Adrenal gland (tissue), 12 donors: ENCODE data around the gene NDUFV3. TPM values are rescaled to one million over a fixed set of nuclear protein-coding genes. Genes with fewer than 3 reads are reported as not detected.

Source experiments
- DNase-seq, 7 donors: peaks; one replicate each; pipeline ENCODE4 v3.0.0-alpha.2; 2019 to 2020
- H3K27ac ChIP-seq, 5 donors: fragments of 200-600 bp; sonication (generic) in 4 of 5; 1 replicate in 3 of 5; 2 replicates in 2 of 5; pipeline versions ENCODE4 v1.5.1 to v1.8.0; 2016 to 2020; ENCODE audit warnings: mild to moderate bottlenecking in 1 of 5
- H3K27me3 ChIP-seq: fragments of 200-600 bp; 2 replicates; pipeline ENCODE4 v1.8.0; 2021
- H3K36me3 ChIP-seq, 2 donors: fragments of 200-600 bp; replicated peaks in 1 of 2; 1 replicate in 1 of 2; 2 replicates in 1 of 2; pipeline versions ENCODE4 v1.5.1 to v1.8.0; 2018 to 2022
- H3K4me1 ChIP-seq, 2 donors: fragments of 200-600 bp; replicated peaks in 1 of 2; 1 replicate in 1 of 2; 2 replicates in 1 of 2; pipeline versions ENCODE4 v1.5.1 to v1.8.0; 2018 to 2021
- H3K4me3 ChIP-seq, 4 donors: fragments of 200-600 bp; sonication (generic) in 3 of 4; one replicate each; pipeline ENCODE4 v1.5.1; 2016 to 2018
- H3K9me3 ChIP-seq, 3 donors: fragments of 200-600 bp; sonication (generic) in 1 of 3; replicated peaks in 1 of 3; 1 replicate in 2 of 3; 2 replicates in 1 of 3; pipeline versions ENCODE4 v1.5.1 to v1.8.0; 2016 to 2021
- POLR2A ChIP-seq, 2 donors: fragments of 450-650 bp; IDR thresholded peaks; one replicate each; pipeline ENCODE4 v1.6.1; 2017; ENCODE audit warnings: antibody characterized with exemption in 2 of 2, mild to moderate bottlenecking in 2 of 2, moderate library complexity in 1 of 2
- WGBS, 4 donors: extraction: QIAGEN DNeasy Blood & Tissue Kit in 2 of 4; methylation state at CpG; one replicate each; pipeline versions ENCODE4 v1.1.5 to v1.1.7; 2013 to 2017; 5-methylcytosine and 5-hydroxymethylcytosine counted together
- intact Hi-C, 2 donors: fragments of 100-400 bp; cut with DNase I; formaldehyde crosslinking; loops; one replicate each; pipeline versions ENCODE4 v1.14.1 to v1.15.0; 2022 to 2023
- polyA plus RNA-seq, 3 donors: library from polyadenylated mRNA; stranded (reverse); fragments of 200-250 nt in 2 of 3; fragments of 350-450 nt in 1 of 3; fragmentation: Illumina TruSeq in 1 of 3; extraction: RNeasy Lipid Tissue Mini Kit (QIAGEN cat#74804) in 1 of 3; gene quantifications; one replicate each; pipeline ENCODE4 v1.2.3, GENCODE V29; 2013 to 2014
- total RNA-seq, 9 donors: library from RNA; depleted of rRNA in 4 of 9; stranded (reverse); fragments of >200 nt in 4 of 9; fragments of 120-200 nt in 1 of 9; fragmentation: NEBNext Ultra II Directional in 1 of 9; extraction: Animal tissue kit (Norgen Biotek cat#: 25700) in 1 of 9; gene quantifications; one replicate each; pipeline versions ENCODE4 v1.1.0 to v1.2.4, GENCODE V29; 2013 to 2023
- TF ChIP-seq, protein P1 (sequence below), 6 experiments: fragments of 450-650 bp in 4 of 6; fragments of 200-600 bp in 2 of 6; sonication (generic) in 1 of 6; IDR thresholded peaks; 1 replicate in 5 of 6; 2 replicates in 1 of 6; pipeline versions ENCODE4 v1.5.1 to v1.8.0; 2016 to 2021; ENCODE audit warnings: antibody characterized with exemption in 6 of 6, mild to moderate bottlenecking in 2 of 6, moderate library complexity in 1 of 6
- donor health status: healthy with polysubstance abuse.
- donor health status: Bipolar disorder and iron deficiency.
- donor health status: DM: yes; HTN: yes; CAD: no.
- donor health status: DM: no; HTN: no; CAD: no.
- donor health status: DM: no; HTN: no; CAD: no.
- donor health status: DM: yes; HTN: yes; CAD: no.

The NDUFV3 gene
- total and polyA plus RNA-seq, 12 donors = 30.4 to 43.5 (median 36.1) TPM

DNA sequence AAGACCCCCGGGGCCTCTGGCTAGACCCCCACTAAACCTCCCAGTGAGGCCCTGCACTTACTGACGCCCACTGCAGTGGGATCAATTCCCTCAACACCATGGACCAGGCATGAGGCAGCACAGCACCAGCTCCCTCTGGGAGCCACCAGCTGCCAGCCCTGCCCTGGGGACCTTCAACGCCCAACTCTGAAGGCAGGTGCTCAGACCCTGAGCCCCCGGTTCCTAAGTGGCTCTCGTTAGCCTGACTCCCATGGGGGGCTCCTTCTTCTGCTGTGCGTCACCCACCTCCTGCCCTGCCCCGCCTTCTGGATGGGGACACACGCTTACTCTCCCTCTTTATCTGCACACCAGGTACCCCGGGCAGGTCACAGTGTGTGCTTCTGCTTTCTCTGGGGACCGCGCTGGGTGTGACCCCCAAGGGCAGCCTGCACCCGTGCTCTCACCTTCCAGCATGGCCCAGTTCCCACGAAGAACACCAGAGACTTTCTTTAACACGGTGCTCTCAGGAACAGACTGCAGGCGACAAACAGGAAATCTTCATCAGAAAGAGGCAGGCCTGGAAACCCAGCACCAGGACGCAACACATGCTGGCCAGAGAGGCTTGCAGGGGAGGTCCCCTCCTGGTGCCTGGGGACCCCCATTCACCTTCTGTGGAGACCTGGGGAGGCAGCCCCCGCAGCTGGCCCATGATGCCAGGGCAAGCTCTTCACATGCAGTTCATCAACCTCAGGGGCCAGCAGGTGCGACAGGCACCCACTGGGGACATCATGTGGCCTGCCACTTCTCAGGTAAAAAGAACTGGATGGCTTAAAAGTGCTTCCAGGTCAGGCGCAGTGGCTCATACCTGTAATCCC lies 41.1 kb upstream of the NDUFV3 start:
- WGBS, 4 donors = 90 to 94% (median 93%) methylated on average over 12 to 19 of the region's 19 CpGs
- Histone ChIP-seq H3K9me3 (no peaks in the 10 kb centered on the region), H3K4me3 (no peak overlapping the region), H3K36me3 (peaks cover 0 to 69% of the 10 kb centered on the region in 2 donors), H3K4me1 (no peaks in the 10 kb centered on the region), H3K27ac (no peak overlapping the region), H3K27me3 (no peaks in the 10 kb centered on the region)
- TF ChIP-seq POLR2A (IDR thresholded peaks at IDR 0.05) = no peak
- TF ChIP-seq, protein P1, sequence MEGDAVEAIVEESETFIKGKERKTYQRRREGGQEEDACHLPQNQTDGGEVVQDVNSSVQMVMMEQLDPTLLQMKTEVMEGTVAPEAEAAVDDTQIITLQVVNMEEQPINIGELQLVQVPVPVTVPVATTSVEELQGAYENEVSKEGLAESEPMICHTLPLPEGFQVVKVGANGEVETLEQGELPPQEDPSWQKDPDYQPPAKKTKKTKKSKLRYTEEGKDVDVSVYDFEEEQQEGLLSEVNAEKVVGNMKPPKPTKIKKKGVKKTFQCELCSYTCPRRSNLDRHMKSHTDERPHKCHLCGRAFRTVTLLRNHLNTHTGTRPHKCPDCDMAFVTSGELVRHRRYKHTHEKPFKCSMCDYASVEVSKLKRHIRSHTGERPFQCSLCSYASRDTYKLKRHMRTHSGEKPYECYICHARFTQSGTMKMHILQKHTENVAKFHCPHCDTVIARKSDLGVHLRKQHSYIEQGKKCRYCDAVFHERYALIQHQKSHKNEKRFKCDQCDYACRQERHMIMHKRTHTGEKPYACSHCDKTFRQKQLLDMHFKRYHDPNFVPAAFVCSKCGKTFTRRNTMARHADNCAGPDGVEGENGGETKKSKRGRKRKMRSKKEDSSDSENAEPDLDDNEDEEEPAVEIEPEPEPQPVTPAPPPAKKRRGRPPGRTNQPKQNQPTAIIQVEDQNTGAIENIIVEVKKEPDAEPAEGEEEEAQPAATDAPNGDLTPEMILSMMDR (IDR thresholded peaks at IDR 0.05) = no peak
- intact Hi-C loops = loop anchor here in 1 of 2 donors (10.0 kb wide), 1 partner anchor 67 kb away; no protein-coding TSS in a partner anchor
- no peak for DNase-seq

DNA sequence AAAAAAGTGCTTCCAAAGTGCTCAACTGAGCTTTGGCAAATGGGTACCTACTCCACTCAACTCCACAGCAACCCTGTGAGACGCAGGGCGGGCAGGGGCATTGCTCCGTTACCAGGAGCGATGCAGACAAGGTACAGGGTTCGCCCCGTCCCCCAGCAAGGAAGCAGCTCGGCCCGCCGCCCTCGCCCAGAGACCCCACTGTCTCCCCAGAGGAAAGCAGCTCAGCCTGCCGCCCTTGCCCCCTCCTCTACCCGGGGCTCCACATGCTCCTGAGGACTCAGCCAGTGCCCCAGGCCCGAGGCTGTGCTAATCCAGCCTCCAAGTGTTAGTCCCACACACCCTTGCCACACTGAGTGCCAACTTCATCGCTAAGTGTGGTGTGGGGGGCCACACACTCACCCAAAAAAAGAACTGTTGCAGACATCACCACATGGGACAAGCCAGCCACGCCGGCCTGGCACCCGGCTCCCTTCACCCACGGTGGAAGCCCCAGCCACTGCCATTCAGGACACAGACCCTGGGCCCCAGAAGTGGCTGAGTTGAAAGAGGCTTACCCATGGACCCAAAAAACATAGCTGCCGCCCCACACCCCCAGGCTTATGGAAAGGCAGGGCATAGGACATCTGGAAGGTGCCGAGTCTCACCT lies 40.1 kb upstream of the NDUFV3 start:
- no peaks in the 10 kb centered on the region for H3K4me1 ChIP-seq
- no peak for DNase-seq
- no peak for TF ChIP-seq POLR2A (IDR thresholded peaks at IDR 0.05)
- TF ChIP-seq, protein P1 (IDR thresholded peaks at IDR 0.05) = no peak
- intact Hi-C loops = loop anchor here in 1 of 2 donors (10.0 kb wide), 1 partner anchor 68 kb away; no protein-coding TSS in a partner anchor
- peaks cover 0 to 77% of the 10 kb centered on the region in 2 donors for H3K36me3 ChIP-seq
- H3K27me3 ChIP-seq = no peaks in the 10 kb centered on the region
- no peak overlapping the region for H3K4me3 ChIP-seq
- WGBS, 4 donors = 96 to 98% (median 97%) methylated on average over 12 to 20 of the region's 20 CpGs
- H3K9me3 ChIP-seq = no peaks in the 10 kb centered on the region
- H3K27ac ChIP-seq = no peak overlapping the region

DNA sequence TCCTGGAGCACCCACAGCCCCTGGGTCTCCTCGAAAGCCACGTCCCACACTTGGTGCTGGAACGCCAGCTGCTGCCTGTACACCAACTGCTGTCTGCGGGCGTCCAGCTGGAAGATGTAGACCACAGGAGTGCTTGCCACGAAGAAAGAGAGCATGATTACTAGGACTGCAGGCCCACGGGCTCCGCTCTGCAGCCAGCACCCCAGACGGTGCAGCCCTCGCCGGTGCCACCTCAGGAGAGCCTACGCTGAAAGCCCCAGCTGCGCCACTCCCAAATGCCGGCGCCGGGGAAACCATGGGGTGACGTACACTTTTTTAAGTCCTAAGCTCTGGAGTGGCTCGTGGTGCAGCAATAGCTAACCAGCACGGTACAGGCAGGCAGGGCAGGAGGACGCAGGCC lies 39.5 kb upstream of the NDUFV3 start:
- Histone ChIP-seq H3K27me3 (no peaks in the 10 kb centered on the region), H3K27ac (no peak overlapping the region), H3K36me3 (peaks cover 0 to 81% of the 10 kb centered on the region in 2 donors), H3K4me3 (no peak overlapping the region), H3K9me3 (no peaks in the 10 kb centered on the region), H3K4me1 (no peaks in the 10 kb centered on the region)
- intact Hi-C loops = loop anchor here in 1 of 2 donors (10.0 kb wide), 1 partner anchor 69 kb away; no protein-coding TSS in a partner anchor
- 94 to 98% (median 96%) methylated on average over 9 to 20 of the region's 20 CpGs for WGBS, 4 donors
- DNase-seq = no peak
- TF ChIP-seq, protein P1 (IDR thresholded peaks at IDR 0.05) = no peak
- no peak for TF ChIP-seq POLR2A (IDR thresholded peaks at IDR 0.05)
